Measurements from ENCODE around the gene CHMP6. TPM values are rescaled to one million over a fixed set of nuclear protein-coding genes. Genes with fewer than 3 reads are reported as not detected.
A peak's percentile ranks its signal among the peaks of the same experiment; 100 is the strongest.

Gene CHMP6
- total and polyA plus RNA-seq, 5 experiments from 2014 or later = 40.1 to 47.6 (median 41.6) TPM

DNA sequence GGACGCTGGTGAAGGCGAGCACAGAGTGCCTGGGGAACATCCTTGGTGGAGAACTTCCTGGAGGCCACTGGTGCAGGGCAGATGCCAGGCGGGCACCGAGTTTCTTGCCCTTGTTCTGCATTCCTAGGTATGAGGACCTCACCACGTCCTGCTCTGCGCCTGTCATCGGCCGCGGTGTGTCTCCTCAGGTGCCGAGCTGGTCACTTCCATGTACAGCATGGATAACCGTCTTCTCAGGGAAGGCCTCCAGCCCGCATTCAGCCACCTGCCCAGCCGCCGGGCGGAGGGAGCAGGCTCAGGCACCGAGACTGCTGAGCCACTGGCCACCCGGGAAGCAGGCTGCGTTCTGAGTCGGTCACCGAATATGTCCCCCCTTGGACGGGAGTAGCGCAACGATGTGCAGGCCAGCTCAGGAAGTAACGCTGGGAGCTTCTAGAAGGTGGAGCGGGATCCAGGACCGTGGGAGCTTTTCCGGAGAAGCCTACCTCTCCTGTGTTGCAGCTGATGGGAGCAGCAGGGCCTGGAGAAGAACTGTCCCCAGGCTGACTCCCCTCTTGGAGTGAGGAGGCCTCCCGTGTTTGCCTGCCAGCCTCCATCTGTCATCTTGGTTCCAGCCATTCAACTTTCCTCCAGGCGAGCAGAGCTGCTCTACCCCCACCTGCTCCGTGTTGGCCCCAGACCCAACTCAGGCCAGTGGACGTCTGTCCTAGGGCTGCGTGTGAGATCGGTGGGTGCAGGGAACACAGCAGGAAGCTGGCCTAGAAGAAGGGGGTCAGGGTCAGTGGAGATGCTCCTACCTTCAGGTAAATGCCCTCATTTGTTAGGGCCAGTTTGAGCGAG, 41.2 kb downstream of the CHMP6 start:
- ATAC-seq (no peak), DNase-seq (no peak)
- Mint-ChIP-seq H3K9me3 (no peaks in the 10 kb centered on the region), H3K27me3 (peaks cover 0 to 7% (median 0%) of the 10 kb centered on the region in 5 donors), H3K4me1 (peaks cover 12 to 33% (median 21%) of the 10 kb centered on the region in 4 donors), H3K36me3 (no peaks in the 10 kb centered on the region), H3K27ac (peak overlapping the region in 3 of 10 donors; percentile 52 to 61 (median 56)), H3K4me3 (peak overlapping the region; percentile 61 to 87 (median 81))
- POLR2A ChIA-PET = interaction anchor here (0.6 to 1.9 kb wide), 4 partner anchors 9 to 42 kb away, joined by 3 to 7 read pairs (median 4); partner anchors contain the start of gene CHMP6

DNA sequence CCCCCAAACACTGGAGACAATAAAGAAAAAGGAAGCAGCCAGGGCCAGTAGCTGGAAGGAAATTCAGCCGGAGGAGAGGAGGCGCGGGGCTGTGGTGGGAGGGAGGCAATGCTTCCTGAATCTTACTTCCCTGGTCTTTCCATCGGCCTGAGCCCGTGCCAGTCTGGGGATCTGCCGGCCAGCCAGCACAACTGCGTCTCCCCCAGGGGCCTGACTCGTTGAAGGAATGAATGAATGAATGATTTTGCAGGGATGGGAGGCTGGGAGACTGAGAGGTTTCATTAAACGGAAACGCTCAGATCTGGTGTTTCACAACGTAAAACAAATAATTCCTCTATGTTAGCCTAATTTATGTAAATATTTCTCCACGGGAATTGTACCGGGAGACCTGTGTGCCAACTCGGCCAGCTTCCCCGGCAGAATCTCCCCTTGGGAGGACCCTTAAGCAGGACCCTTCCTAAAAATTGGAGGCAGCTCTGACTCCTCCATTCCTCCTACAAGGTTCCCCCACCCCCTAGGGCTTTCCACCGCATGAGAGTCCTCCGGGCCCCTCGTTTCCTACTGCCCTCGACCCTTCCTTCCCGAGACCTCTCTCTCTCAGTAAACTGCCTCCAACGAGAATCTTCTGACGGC, 42.0 kb downstream of the CHMP6 start:
- Mint-ChIP-seq H3K4me1 (peaks cover 12 to 33% (median 21%) of the 10 kb centered on the region in 4 donors), H3K27ac (peak overlapping the region in 8 of 10 donors; percentile 52 to 89 (median 76)), H3K4me3 (peak overlapping the region; percentile 76 to 87 (median 82)), H3K27me3 (peaks cover 0 to 7% (median 0%) of the 10 kb centered on the region in 5 donors), H3K36me3 (no peaks in the 10 kb centered on the region), H3K9me3 (no peaks in the 10 kb centered on the region)
- POLR2A ChIA-PET = interaction anchor here (0.6 to 1.9 kb wide), 7 partner anchors 8 to 42 kb away, joined by 3 to 7 read pairs (median 3); partner anchors contain the start of gene CHMP6
- no peak for ATAC-seq
- DNase-seq = no peak

DNA sequence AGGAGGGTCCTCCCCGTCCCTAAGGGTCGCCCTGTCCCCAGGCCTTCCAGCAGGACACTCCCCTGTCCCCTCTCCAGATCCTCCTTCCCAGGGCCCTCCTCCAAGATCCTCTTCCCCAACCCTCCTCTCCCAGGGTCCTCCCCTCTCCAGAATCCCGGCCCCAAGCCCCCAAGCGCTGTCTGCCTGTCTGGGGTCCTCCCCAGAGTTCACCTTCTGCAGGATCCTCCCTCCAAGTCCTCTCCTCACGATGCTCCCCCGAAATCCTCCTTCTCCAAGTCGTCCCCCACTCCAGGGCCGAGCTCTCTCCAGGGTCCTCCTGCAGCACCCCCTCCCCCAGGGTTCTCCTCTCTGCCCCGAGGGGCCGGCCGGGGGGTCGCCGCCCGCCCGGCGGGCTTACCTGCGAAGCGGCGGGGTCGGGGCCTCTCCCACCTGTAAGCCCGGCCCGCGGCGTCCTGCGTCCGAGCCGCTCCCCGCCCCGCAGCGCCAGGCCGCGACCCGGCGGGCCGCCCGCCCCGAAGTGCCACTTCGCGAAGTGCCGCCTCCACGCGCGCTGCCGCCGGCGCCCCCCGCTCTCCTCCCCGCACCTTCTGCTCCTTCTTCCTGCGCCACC, 42.6 kb downstream of the CHMP6 start:
- Mint-ChIP-seq H3K27ac (peak overlapping the region in 6 of 10 donors; percentile 70 to 89 (median 80)), H3K36me3 (no peaks in the 10 kb centered on the region), H3K27me3 (peaks cover 0 to 4% (median 0%) of the 10 kb centered on the region in 5 donors), H3K4me1 (peaks cover 13 to 29% (median 21%) of the 10 kb centered on the region in 4 donors), H3K9me3 (no peaks in the 10 kb centered on the region), H3K4me3 (peak overlapping the region; percentile 76 to 96 (median 83))
- POLR2A ChIA-PET = interaction anchor here (0.6 to 1.9 kb wide), 6 partner anchors 9 to 43 kb away, joined by 3 to 7 read pairs (median 4); partner anchors contain the start of gene CHMP6
- ATAC-seq (no peak), DNase-seq (peak in 1 of 10 donors; percentile 20)

DNA sequence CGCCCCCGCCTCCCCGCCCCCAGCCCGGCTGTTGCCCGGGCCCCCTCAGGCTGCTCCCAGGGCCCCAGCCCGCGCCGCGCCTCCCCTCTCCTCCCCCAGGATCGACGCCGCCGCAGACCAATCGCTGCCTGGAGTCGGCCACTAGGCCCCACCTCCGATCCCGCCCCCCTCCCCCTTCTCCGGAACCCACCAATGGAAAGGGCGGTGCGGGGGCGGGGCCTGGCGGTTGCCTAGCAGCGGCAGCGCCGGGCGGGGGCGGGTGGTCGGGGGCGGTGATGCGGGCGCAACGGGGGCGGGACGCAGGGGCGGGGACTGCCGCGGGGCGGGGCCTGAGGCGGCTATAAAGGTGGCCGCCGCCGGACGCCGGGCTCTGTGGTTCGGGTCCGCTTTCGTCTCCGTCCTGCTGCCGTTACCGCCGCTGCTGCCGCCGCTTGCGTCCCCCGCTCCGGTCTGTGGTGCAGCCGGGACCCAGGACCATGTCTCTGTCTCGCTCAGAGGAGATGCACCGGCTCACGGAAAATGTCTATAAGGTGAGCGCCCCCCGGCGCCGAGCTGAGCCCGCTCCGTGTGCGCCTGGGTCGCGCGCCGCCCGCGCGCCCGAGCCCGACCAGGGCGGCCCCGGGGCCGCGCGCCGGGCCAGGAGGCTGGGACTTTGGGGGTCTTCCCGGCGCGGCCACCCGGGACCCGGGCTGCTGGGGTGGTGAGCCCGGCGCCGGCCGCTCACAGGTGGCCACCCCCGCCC, 43.3 kb downstream of the CHMP6 start, which contains the start of gene BAIAP2:
BAIAP2 (plus strand) TSS at position 373 of the 742 bp plus-strand sequence; CDS start at position 477, 104 bp downstream.
- no peaks in the 10 kb centered on the region for H3K36me3 Mint-ChIP-seq
- ATAC-seq (peak; percentile 87 to 88), DNase-seq (peak; percentile 88 to 100 (median 95))
- H3K4me1 Mint-ChIP-seq = peaks cover 14 to 29% (median 21%) of the 10 kb centered on the region in 4 donors
- peaks cover 0 to 4% (median 0%) of the 10 kb centered on the region in 5 donors for H3K27me3 Mint-ChIP-seq
- H3K27ac Mint-ChIP-seq = peak within 1 kb of the TSS; percentile 51 to 96 (median 90)
- peak within 1 kb of the TSS; percentile 84 to 97 (median 94) for H3K4me3 Mint-ChIP-seq
- POLR2A ChIA-PET = interaction anchor here (0.8 to 2.1 kb wide), 3 partner anchors 10 to 30 kb away, joined by 3 to 9 read pairs (median 4); no protein-coding TSS in a partner anchor
- no peaks in the 10 kb centered on the region for H3K9me3 Mint-ChIP-seq

DNA sequence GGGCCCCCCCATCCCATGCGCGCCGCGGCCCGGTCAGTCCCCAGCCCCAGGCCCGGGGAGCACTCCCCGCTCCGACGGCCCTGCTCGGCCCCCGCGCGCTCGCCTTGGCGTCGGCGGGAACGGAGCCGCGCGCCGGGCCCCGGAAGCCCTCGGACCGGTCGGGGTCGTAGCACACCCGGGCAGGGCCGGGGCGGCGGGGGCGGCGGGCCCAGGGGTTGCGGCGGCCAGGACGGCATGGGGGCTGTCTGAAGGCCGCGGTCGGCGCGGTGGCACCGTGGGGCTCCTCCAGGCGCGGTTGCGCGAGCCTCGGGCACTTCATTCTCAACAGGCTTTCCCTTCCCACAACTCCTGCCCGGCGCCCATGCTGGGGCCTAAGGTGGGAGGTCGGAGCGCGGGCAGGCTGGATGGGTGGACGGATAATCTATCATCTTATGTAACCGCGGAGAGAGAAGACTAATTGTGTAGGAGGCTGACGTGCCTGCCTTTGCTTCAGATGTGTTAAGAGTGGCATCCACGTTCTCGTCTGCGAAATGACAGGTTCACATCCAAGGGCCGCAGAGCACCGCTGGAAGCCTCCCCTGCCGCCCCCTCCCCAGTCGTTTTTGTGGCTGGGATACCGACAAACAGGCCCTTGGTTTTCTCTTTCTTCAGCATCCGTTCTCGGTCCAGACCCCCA, 44.0 kb downstream of the CHMP6 start:
- H3K27ac Mint-ChIP-seq = peak overlapping the region in 8 of 10 donors; percentile 44 to 87 (median 74)
- POLR2A ChIA-PET = interaction anchor here (0.8 to 2.1 kb wide), 3 partner anchors 8 to 18 kb away, joined by 3 to 9 read pairs (median 4); no protein-coding TSS in a partner anchor
- peaks cover 0 to 4% (median 0%) of the 10 kb centered on the region in 5 donors for H3K27me3 Mint-ChIP-seq
- peak overlapping the region; percentile 77 to 90 (median 86) for H3K4me3 Mint-ChIP-seq
- H3K4me1 Mint-ChIP-seq = peaks cover 14 to 29% (median 21%) of the 10 kb centered on the region in 4 donors
- H3K36me3 Mint-ChIP-seq = no peaks in the 10 kb centered on the region
- no peaks in the 10 kb centered on the region for H3K9me3 Mint-ChIP-seq
- ATAC-seq = peak in 1 of 2 donors; percentile 12
- DNase-seq = no peak

DNA sequence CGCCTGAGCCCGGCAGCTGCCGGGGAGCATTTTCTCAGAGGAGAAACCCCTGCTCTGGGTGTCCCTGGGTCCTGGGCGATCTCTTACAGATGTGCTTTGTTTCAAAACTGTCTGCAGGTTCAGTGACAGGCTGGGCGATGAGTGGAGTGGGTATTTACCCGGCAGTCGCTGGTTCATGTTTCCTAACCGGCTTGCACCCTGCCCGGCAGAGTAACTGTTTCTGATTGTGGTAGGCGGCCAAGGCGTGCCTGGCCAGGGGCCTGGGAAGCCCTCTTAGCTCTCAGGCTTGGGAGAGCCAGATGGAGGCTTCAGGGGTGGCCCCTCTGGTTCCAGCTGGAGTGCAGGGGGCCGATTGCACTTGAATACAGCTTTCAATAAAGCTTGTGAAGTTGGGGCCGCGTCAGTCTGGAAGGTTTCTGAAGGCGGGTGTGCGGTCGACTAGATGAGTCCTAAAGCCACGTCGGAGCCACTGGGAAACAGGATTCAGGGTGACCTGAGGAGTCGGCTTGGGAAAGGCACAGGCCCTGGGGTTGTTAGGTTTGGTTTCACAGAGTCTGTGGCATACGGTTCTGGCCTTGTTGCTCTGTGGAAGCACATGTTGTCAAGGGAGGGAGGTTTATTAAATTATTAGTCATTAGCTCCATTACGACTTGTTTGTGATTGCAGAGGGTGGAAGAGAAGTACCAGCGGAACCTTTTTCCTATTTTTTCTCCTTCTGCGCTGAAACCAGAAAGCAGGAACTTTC, 44.7 kb downstream of the CHMP6 start:
- Mint-ChIP-seq H3K4me1 (peaks cover 14 to 31% (median 20%) of the 10 kb centered on the region in 4 donors), H3K9me3 (no peaks in the 10 kb centered on the region), H3K4me3 (peak overlapping the region; percentile 70 to 90 (median 86)), H3K27ac (peak overlapping the region in 6 of 10 donors; percentile 9 to 87 (median 56)), H3K36me3 (no peaks in the 10 kb centered on the region), H3K27me3 (peaks cover 0 to 3% (median 0%) of the 10 kb centered on the region in 5 donors)
- ATAC-seq (no peak), DNase-seq (no peak)
- POLR2A ChIA-PET = interaction anchor here (0.5 to 2.1 kb wide), 4 partner anchors 8 to 768 kb away, joined by 3 to 4 read pairs (median 3); no protein-coding TSS in a partner anchor

DNA sequence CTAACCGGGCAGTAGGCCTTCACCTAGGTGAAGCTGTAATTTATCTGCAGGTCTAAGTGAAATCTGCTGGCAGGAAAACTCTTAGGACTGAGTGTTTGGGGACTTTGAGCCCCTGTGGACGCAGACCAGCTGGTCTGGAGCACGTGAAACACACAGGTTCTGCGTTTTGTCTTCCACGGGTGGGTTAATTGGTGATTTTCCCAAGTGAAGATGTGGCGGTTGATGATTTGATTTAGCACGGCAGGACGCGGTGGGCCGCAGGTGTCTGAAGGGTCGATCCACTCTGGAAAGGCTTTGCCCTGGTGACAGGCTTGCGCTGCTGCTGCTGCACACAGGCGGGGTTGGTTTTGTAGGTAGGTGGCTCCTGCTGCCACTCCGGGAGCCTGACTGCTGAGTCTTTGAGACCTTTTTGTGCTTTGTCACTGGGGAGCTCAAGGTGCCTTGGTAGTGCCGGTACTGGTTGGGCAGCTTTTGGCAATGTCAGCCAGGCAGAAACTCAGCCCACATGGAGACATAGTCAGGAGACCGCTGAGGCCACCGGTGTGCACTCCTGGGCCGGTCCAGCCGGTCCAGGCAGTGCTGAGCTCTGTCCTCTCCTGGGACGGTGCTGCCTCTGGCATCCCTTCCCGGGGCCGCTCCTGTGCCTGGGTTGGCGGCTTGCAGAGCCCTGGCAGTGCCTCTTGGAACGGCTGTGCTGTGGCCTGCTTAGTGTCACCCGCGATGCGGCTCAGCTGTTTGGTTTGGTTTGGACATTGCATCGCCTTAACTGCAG, 45.6 kb downstream of the CHMP6 start:
- ATAC-seq (no peak), DNase-seq (no peak)
- H3K9me3 Mint-ChIP-seq = no peaks in the 10 kb centered on the region
- H3K4me1 Mint-ChIP-seq = peaks cover 14 to 33% (median 20%) of the 10 kb centered on the region in 4 donors
- H3K4me3 Mint-ChIP-seq = peak overlapping the region in 6 of 10 donors; percentile 19 to 90 (median 85)
- H3K36me3 Mint-ChIP-seq = no peaks in the 10 kb centered on the region
- peaks cover 0 to 3% (median 0%) of the 10 kb centered on the region in 5 donors for H3K27me3 Mint-ChIP-seq
- POLR2A ChIA-PET = interaction anchor here (0.6 to 1.3 kb wide), 4 partner anchors 9 to 34 kb away, joined by 3 read pairs; no protein-coding TSS in a partner anchor
- peak overlapping the region in 1 of 10 donors; percentile 11 for H3K27ac Mint-ChIP-seq

DNA sequence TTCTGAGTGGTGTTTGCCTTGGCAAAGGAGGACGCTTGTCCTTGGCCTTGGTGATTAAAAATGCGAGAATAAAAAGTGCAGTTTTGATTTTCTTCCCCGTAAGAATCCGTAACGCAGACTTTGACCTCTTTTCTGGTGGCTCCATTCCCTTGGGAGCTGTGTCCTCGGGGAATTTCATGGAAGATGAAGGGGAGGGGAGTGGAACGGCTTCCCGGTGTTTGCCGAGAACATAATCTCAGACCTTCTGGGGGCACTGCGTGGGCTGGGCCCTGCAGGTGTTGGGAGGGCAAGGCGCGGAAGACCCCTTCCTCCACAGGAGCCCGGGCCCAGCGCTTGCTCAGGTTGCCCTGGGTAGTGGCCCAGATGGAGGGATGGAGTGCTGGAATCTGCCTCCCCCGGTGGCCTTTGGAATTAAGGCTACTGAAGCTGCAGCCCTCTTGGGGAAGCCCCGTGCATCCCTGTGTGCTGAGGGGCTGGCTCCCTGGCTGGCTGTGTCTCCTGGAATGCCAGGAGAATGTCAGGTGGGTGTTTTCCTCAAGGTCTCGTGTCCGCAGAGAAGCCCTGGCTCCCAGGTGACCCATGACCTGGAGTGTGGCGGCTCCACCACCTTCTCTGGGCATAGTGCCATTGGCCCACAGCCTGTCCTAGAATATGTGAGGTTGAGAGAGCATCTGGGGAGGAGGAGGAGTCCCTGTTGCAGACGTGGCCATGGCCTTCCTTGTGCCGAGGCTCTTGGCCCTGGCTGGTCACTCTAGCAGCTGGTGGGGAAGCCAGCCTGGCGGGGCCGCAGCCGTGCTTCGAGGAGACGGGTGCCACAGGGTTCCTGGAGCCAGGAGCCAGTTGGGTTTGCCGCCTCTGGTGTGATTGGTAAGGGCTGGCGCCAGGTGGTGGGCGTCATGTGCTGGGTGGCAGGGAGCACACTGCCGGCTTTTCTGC, 46.4 kb downstream of the CHMP6 start:
- POLR2A ChIA-PET = interaction anchor here (0.6 to 1.3 kb wide), 3 partner anchors 8 to 686 kb away, joined by 3 to 5 read pairs (median 3); no protein-coding TSS in a partner anchor
- Mint-ChIP-seq H3K4me3 (peak overlapping the region in 4 of 10 donors; percentile 8 to 38 (median 18)), H3K36me3 (no peaks in the 10 kb centered on the region), H3K27me3 (peaks cover 0 to 3% (median 0%) of the 10 kb centered on the region in 5 donors), H3K4me1 (peaks cover 12 to 32% (median 20%) of the 10 kb centered on the region in 4 donors), H3K9me3 (no peaks in the 10 kb centered on the region), H3K27ac (no peak overlapping the region)
- DNase-seq (no peak), ATAC-seq (no peak)

DNA sequence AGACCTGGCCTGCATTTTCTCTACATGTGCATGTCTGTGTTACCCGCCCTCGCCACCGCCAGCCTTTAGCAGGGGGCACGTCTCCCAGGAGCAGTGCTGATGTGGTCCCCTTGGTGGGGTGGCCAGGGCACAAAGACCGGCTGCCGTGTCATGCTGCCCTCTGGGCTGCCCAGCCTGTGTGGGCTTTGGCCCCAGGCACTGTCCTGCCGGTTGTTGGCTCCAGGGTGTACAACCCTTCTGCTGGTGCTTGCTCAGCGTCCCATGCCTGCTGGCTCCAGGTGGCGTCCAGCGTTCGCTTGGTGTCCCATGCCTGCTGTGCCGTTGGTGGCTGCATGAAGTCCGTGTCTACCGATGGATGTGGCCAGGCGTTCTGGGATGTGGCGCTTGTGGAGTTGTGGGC, 47.5 kb downstream of the CHMP6 start:
- Mint-ChIP-seq H3K4me1 (peaks cover 2 to 23% (median 12%) of the 10 kb centered on the region in 4 donors), H3K27ac (no peak overlapping the region), H3K9me3 (no peaks in the 10 kb centered on the region), H3K27me3 (peaks cover 0 to 3% (median 0%) of the 10 kb centered on the region in 5 donors), H3K36me3 (no peaks in the 10 kb centered on the region), H3K4me3 (no peak overlapping the region)
- POLR2A ChIA-PET = no interaction called here
- ATAC-seq (no peak), DNase-seq (no peak)
